Astrocyte (in vitro differentiated cells and primary cell): ENCODE measurements around the gene KIF1C. TPM values are rescaled to one million over a fixed set of nuclear protein-coding genes. Genes with fewer than 3 reads are reported as not detected.
"Not testable (repeated sequence)": the region's sequence is repeated elsewhere in the genome, so short reads cannot be mapped to it uniquely, and the experiment has no call there.

ENCODE experiments used
- DNase-seq: peaks from one replicate; pipeline ENCODE4 v3.0.0-alpha.2; 2010; ENCODE audit warnings: low read depth
- FAIRE-seq: peaks from 2 replicates; lab custom pipeline; 2011; peaks lifted over from hg19 to GRCh38; lab: Jason Lieb, UNC
- H2AFZ ChIP-seq: 2 replicates; pipeline ENCODE4 v1.6.0; 2012; ENCODE audit warnings: low read depth, low read length, inconsistent platforms
- H3K27ac ChIP-seq: 2 replicates; pipeline ENCODE4 v1.5.1; 2011; ENCODE audit warnings: low read depth, low read length, inconsistent platforms
- H3K27me3 ChIP-seq: 2 replicates; pipeline ENCODE4 v1.6.0; 2011; ENCODE audit warnings: low read length, inconsistent platforms; ENCODE audit not compliant: insufficient read depth
- H3K36me3 ChIP-seq: 2 replicates; pipeline ENCODE4 v1.5.1; 2011; ENCODE audit warnings: low read length, inconsistent platforms; ENCODE audit not compliant: insufficient read depth
- H3K4me1 ChIP-seq: 2 replicates; pipeline ENCODE4 v1.5.1; 2011; ENCODE audit warnings: low read length, inconsistent platforms; ENCODE audit not compliant: insufficient read depth
- H3K4me2 ChIP-seq: 2 replicates; pipeline ENCODE4 v1.6.0; 2012; ENCODE audit warnings: low read length, inconsistent platforms
- H3K4me3 ChIP-seq: 2 replicates; pipeline ENCODE4 v1.5.1; 2011; ENCODE audit warnings: low read depth, mild to moderate bottlenecking, low read length, inconsistent platforms; ENCODE audit not compliant: insufficient read depth
- H3K79me2 ChIP-seq: 2 replicates; pipeline ENCODE4 v1.6.0; 2012; ENCODE audit warnings: mild to moderate bottlenecking, low read length, inconsistent platforms; ENCODE audit not compliant: insufficient read depth
- H3K9ac ChIP-seq: 2 replicates; pipeline ENCODE4 v1.6.0; 2012; ENCODE audit warnings: mild to moderate bottlenecking, low read length, inconsistent platforms
- H3K9me3 ChIP-seq: 2 replicates; pipeline ENCODE4 v1.5.1; 2012; ENCODE audit warnings: low read depth, mild to moderate bottlenecking, low read length, inconsistent platforms; ENCODE audit not compliant: insufficient read depth
- H4K20me1 ChIP-seq: 2 replicates; pipeline ENCODE4 v1.6.0; 2012; ENCODE audit warnings: low read length, inconsistent platforms; ENCODE audit not compliant: insufficient read depth
- H3K27ac Mint-ChIP-seq: one replicate; pipeline ENCODE4 v1.8.0; 2021; ENCODE audit warnings: mild to moderate bottlenecking, mixed read lengths; ENCODE audit not compliant: unreplicated experiment
- H3K27me3 Mint-ChIP-seq: one replicate; pipeline ENCODE4 v1.8.0; 2021; ENCODE audit warnings: low read depth, mixed read lengths; ENCODE audit not compliant: unreplicated experiment
- H3K36me3 Mint-ChIP-seq: one replicate; pipeline ENCODE4 v1.8.0; 2021; ENCODE audit warnings: low read depth, mixed read lengths; ENCODE audit not compliant: unreplicated experiment
- H3K4me1 Mint-ChIP-seq: one replicate; pipeline ENCODE4 v1.8.0; 2021; ENCODE audit warnings: low read depth, mixed read lengths; ENCODE audit not compliant: unreplicated experiment
- H3K4me3 Mint-ChIP-seq: one replicate; pipeline ENCODE4 v1.8.0; 2021; ENCODE audit warnings: mild to moderate bottlenecking, moderate library complexity, mixed read lengths; ENCODE audit not compliant: unreplicated experiment
- H3K9me3 Mint-ChIP-seq: one replicate; pipeline ENCODE4 v1.8.0; 2021; ENCODE audit warnings: mild to moderate bottlenecking, mixed read lengths; ENCODE audit not compliant: unreplicated experiment
- CTCF ChIP-seq: IDR thresholded peaks from 2 replicates; pipeline ENCODE4 v1.5.1; 2011; ENCODE audit warnings: low read depth, mild to moderate bottlenecking, inconsistent platforms, low read length, moderate library complexity; ENCODE audit not compliant: insufficient read depth
- EZH2 ChIP-seq: IDR thresholded peaks from 2 replicates; pipeline ENCODE4 v1.6.1; 2012; ENCODE audit warnings: mild to moderate bottlenecking, low read length, inconsistent platforms; ENCODE audit not compliant: insufficient read depth
- total RNA-seq: library from RNA; stranded (reverse); gene quantifications from 2 replicates; pipeline ENCODE4 v1.2.1, GENCODE V29; 2021

Gene KIF1C
- total RNA-seq, 1 donor from 2014 or later = 109 TPM

DNA sequence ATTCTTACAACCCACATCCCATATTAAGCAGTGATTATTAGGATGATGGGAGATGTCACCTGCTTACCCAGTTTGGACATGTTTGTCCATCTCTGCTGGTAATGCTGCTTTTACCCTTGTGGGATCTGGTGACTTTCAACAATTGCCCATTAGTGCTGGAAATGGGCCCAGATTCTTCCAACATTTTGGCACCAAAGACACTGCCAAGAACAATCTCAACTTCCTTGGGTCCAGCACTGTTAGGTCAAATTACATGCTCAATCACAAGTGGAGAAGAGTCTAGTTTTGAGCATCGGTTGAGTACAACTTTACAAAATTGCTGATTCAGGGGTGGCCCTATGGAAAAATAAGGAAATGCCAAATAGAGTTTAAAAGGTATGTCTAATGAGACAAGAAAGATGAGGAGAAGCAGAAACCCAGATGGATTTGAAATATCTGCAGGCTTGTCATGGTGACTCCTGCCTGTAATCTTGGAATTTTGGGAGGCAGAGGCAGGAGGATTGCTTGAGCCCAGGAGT is 67.5 kb downstream of the KIF1C start:
- H3K9me3 ChIP-seq = no peaks in the 10 kb centered on the region
- no peak overlapping the region for H3K4me3 ChIP-seq
- no peak for TF ChIP-seq EZH2
- TF ChIP-seq CTCF = no peak
- no peak overlapping the region for H3K4me2 ChIP-seq
- no peaks in the 10 kb centered on the region for H3K36me3 ChIP-seq
- no peaks in the 10 kb centered on the region for H3K4me1 ChIP-seq
- FAIRE-seq (no peak), DNase-seq (peak; percentile 14)
- H3K9ac ChIP-seq = no peak overlapping the region
- peaks cover 2% of the 10 kb centered on the region for H3K27me3 ChIP-seq
- H3K79me2 ChIP-seq = no peaks in the 10 kb centered on the region
- no peaks in the 10 kb centered on the region for H3K36me3 Mint-ChIP-seq
- no peak overlapping the region for H3K27ac Mint-ChIP-seq
- H3K4me3 Mint-ChIP-seq = no peak overlapping the region
- H3K9me3 Mint-ChIP-seq = peaks cover 5% of the 10 kb centered on the region
- no peak overlapping the region for H3K27ac ChIP-seq
- H3K27me3 Mint-ChIP-seq = peaks cover 9% of the 10 kb centered on the region
- no peaks in the 10 kb centered on the region for H4K20me1 ChIP-seq
- H3K4me1 Mint-ChIP-seq = no peaks in the 10 kb centered on the region
- no peak overlapping the region for H2AFZ ChIP-seq

DNA sequence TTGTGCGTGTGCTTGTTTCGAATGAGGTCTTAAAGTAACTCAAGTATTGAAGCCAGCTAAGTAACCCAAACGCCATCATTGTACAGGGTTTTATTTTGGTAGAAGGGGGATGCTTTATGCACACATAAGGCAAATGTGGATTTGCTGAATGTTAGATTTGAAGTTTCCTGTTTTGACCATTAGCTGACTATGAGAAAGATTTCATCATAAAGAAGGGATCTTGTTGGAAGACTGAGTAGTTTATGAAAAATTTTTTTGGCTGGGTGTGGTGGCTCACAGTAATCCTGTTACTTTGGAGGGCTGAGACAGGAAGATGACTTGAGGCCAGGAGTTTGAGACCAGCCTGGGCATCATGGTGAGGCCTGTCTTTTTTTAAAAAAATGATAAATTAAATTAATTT is 70.5 kb downstream of the KIF1C start:
- Histone ChIP-seq H4K20me1 (no peaks in the 10 kb centered on the region), H3K36me3 (no peaks in the 10 kb centered on the region), H2AFZ (no peak overlapping the region), H3K9ac (no peak overlapping the region), H3K4me1 (no peaks in the 10 kb centered on the region), H3K79me2 (no peaks in the 10 kb centered on the region), H3K4me2 (no peak overlapping the region), H3K9me3 (no peaks in the 10 kb centered on the region), H3K27me3 (peaks cover 2% of the 10 kb centered on the region), H3K27ac (no peak overlapping the region), H3K4me3 (no peak overlapping the region)
- Mint-ChIP-seq H3K27me3 (peaks cover 6% of the 10 kb centered on the region), H3K4me3 (no peak overlapping the region), H3K9me3 (peaks cover 5% of the 10 kb centered on the region), H3K4me1 (no peaks in the 10 kb centered on the region), H3K27ac (no peak overlapping the region), H3K36me3 (no peaks in the 10 kb centered on the region)
- FAIRE-seq (peak; percentile 20), DNase-seq (no peak)
- TF ChIP-seq EZH2 (no peak), CTCF (no peak)

GRCh38 chr17:5069724-5070123 is 72.0 kb downstream of the KIF1C start:
- H3K27me3 Mint-ChIP-seq = peaks cover 4% of the 10 kb centered on the region
- Histone ChIP-seq H2AFZ (no peak overlapping the region), H3K4me1 (no peaks in the 10 kb centered on the region), H3K4me2 (no peak overlapping the region), H3K9me3 (no peaks in the 10 kb centered on the region), H3K27ac (no peak overlapping the region), H3K4me3 (no peak overlapping the region), H4K20me1 (no peaks in the 10 kb centered on the region), H3K27me3 (peaks cover 2% of the 10 kb centered on the region), H3K79me2 (no peaks in the 10 kb centered on the region), H3K36me3 (no peaks in the 10 kb centered on the region), H3K9ac (no peak overlapping the region)
- TF ChIP-seq CTCF (no peak), EZH2 (no peak)
- no peak for DNase-seq
- H3K4me1 Mint-ChIP-seq = no peaks in the 10 kb centered on the region
- H3K4me3 Mint-ChIP-seq = no peak overlapping the region
- H3K36me3 Mint-ChIP-seq = peaks cover 4% of the 10 kb centered on the region
- no peak for FAIRE-seq
- H3K27ac Mint-ChIP-seq = no peak overlapping the region
- H3K9me3 Mint-ChIP-seq = peaks cover 10% of the 10 kb centered on the region

GRCh38 chr17:5075472-5075871 is 77.7 kb downstream of the KIF1C start:
- H3K9ac ChIP-seq, H3K79me2 ChIP-seq, FAIRE-seq, H3K4me3 ChIP-seq, DNase-seq, H3K4me1 ChIP-seq, H3K27me3 ChIP-seq, H3K4me3 Mint-ChIP-seq, H3K36me3 Mint-ChIP-seq, H3K36me3 ChIP-seq, H3K4me1 Mint-ChIP-seq, H3K27me3 Mint-ChIP-seq, H3K4me2 ChIP-seq, H2AFZ ChIP-seq, H4K20me1 ChIP-seq, H3K27ac ChIP-seq, H3K9me3 ChIP-seq: not testable (repeated sequence)
- H3K9me3 Mint-ChIP-seq = peaks cover 27% of the 10 kb centered on the region
- H3K27ac Mint-ChIP-seq = peak overlapping the region; percentile 20
